ENCODE results near the gene KMT2C.

- TF ChIP-seq CTCF (IDR thresholded peaks at IDR 0.05) (no peak), ZFX (IDR thresholded peaks at IDR 0.05; ENCODE audit: borderline replicate concordance) (no peak)
These were observed 84.6 kb downstream of the KMT2C start for GRCh38 chr7:152351168-152351567.
